AG09319 (cell line): Measurements from ENCODE around the gene KIRREL3.
A peak's percentile ranks its signal among the peaks of the same experiment; 100 is the strongest.

Source experiments
- DNase-seq: peaks from one replicate; pipeline ENCODE4 v3.0.0-alpha.2; 2010; ENCODE audit warnings: low read depth; ENCODE audit errors: extremely low read depth
- TF ChIP-seq, protein P1 (sequence below): IDR thresholded peaks from 2 replicates; pipeline ENCODE4 v1.5.1; 2011; ENCODE audit warnings: low read depth, mild to moderate bottlenecking, inconsistent platforms, low read length, moderate library complexity

Gene KIRREL3

DNA sequence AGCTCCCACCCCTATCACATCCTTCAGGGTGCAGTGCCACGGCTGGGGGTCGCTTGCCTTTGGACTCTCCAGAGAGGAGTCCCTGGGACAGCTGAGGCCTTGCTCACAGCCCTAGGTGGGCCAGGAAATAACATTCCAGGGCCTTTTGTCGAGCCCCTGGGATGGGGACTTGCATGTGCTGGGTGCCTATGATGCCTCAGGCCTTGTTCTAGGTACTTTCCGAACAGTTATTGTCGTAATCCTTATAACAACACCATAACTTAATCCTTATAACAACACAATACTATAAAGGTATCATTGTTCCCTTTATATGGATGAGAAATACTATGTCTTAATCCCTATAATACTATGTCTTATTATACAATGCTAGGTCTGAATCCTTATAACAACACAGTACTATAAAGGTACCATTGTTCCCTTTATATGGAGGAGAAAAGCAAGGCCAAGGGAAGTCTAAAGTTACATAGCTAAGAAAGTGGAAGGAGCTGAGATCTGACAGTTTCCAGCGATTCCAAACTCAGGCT is 408.5 kb downstream of the KIRREL3 start:
- TF ChIP-seq, protein P1, sequence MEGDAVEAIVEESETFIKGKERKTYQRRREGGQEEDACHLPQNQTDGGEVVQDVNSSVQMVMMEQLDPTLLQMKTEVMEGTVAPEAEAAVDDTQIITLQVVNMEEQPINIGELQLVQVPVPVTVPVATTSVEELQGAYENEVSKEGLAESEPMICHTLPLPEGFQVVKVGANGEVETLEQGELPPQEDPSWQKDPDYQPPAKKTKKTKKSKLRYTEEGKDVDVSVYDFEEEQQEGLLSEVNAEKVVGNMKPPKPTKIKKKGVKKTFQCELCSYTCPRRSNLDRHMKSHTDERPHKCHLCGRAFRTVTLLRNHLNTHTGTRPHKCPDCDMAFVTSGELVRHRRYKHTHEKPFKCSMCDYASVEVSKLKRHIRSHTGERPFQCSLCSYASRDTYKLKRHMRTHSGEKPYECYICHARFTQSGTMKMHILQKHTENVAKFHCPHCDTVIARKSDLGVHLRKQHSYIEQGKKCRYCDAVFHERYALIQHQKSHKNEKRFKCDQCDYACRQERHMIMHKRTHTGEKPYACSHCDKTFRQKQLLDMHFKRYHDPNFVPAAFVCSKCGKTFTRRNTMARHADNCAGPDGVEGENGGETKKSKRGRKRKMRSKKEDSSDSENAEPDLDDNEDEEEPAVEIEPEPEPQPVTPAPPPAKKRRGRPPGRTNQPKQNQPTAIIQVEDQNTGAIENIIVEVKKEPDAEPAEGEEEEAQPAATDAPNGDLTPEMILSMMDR = no peak

DNA sequence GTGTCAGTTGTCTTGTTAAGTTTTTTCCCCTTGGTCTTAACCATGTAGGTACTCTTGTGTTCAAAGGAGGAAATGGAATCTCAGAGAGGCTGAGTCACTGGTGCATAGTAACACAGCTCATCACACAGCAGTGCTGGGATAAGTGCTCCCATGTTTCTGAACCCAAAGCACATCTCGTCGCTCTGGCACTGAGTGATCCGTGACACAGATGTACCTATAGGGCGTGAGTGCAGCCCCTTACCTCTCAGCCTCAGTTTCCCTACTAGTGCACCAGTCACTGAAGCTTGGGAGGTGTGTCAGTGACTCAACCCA is 411.1 kb downstream of the KIRREL3 start:
- DNase-seq = no peak
- TF ChIP-seq, protein P1 = no peak

More for the DNA sequence above, 408.5 kb downstream of the KIRREL3 start:
- DNase-seq = no peak

DNA sequence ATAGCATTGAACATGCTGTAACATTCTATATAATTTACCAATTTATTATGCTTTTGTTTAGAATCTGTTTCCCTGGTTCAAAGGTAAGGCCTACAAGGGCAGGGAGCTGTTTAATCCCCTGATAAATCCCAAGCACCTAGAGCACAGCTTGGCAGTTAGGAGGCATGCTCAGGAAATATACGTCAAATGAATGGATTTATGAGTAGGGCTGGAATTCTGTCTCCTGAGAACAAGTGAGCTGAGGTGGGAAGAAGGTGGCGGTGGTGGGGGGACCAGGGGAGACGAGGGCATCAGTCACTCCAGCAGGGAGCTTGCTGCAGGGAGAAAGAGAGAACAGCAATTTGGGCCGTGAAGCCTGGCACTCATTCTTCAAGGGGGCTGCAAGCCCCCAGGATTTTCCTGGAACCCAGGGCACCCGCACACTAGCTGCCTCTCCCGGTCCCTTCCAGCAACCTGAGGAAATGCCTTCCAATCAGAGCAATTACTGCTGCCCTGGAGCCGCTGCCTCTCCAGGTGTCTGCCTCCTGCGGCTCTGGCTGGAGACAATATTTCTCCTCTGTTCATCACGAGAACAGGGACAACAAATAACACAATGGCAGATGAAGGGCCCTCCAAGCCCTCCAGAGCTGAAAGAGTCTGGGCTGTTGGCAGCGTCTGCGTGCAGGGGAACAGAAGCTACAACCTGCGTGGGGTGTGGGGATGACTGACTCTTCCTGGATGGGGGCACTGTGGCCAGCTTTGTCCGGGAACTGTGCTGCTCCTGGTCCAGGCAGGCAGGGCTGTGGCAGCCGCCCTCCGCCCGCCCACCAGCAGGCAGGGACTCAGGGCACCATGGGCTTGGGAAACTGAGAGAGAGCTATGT is 411.7 kb downstream of the KIRREL3 start:
- TF ChIP-seq, protein P1 = no peak
- DNase-seq = no peak

DNA sequence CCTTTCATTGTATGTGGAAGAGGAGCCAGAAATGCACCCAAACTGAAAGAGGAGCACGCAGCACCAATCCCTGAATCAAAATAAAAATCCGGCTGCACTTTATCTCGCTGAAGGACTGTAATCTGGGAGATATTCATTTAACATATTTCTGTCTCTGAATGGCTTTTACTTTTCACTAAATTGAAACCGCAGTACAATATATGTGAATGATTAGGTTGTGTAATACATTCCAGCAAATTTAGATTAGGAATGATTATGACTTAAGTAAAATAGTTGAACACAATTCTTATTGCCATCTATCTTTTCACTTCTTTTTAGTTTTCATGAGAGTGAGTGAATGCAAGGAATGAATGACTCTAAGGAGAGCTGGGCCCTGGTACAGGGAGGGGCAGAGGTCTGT is 413.0 kb downstream of the KIRREL3 start:
- DNase-seq = no peak
- TF ChIP-seq, protein P1 = no peak

DNA sequence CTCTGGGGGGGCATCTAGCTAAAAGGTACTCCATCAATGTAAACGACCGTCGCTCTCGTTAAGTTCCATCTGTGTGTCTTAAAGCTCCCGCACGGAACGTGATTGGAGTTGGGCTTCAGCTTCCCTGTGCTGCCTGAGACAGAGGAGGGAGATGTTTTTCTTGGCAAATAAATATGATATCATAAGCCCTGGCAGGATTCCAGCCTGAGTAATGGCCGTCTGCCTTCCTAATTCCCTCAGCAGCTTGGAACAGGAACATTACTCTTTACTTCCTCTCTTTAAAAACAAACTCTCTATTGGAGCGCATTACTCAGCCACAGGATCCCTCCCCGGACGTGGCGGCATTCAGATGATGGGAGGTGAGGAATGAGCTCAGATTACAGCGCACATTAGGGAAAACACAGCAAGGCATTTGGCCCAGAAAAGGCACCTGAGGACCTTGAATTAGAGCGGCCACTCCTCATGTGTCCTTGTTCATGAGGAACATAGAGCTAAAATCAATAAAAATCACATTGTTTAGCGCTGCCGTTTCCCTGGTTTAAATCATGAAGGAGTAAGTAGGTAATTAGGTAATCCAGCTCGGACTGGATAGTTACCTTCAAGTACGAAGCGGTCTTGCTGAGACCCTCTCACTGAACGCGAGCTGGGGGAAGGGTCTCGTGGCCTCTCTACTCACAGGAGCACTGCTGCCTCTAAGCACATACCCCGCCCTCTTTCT is 414.6 kb downstream of the KIRREL3 start:
- TF ChIP-seq, protein P1 = no peak
- peak; percentile 76 for DNase-seq

DNA sequence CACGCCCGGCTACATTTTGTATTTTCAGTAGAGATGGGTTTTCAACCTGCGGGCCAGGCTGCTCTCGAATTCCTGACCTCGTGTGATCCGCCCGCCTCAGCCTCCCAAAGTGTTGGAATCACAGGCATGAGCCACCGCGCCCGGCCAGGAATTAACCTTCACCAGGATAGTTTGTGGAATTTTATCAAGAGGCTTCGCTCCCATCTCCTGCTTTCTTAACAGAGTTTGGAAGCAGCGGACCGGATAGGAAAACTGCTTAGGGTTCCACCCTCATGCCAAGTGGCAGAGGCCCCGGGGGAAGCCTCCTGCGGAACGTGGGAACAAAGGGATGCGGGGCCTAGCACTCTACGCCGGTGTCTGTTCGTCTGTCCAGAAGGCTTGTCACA is 415.2 kb downstream of the KIRREL3 start:
- TF ChIP-seq, protein P1 = no peak
- no peak for DNase-seq
